HEK293T (cell line): ENCODE results near the gene DCP2.

Experiments used
- ARNT ChIP-seq: fragments of 450-650 bp; IDR thresholded peaks from 2 replicates; pipeline ENCODE4 v1.6.1; 2017; ENCODE audit warnings: mild to moderate bottlenecking
- BHLHE40 ChIP-seq: fragments of 450-650 bp; IDR thresholded peaks from 2 replicates; pipeline ENCODE4 v1.6.1; 2016; ENCODE audit warnings: mild to moderate bottlenecking, moderate library complexity, borderline replicate concordance
- FOXM1 ChIP-seq: fragments of 450-650 bp; IDR thresholded peaks from 2 replicates; pipeline ENCODE4 v1.6.1; 2017; ENCODE audit warnings: mild to moderate bottlenecking, borderline replicate concordance
- SUZ12 ChIP-seq: fragments of 450-650 bp; IDR thresholded peaks from 2 replicates; pipeline ENCODE4 v1.6.1; 2016; ENCODE audit warnings: mild to moderate bottlenecking
- TARDBP ChIP-seq: fragments of 450-650 bp; IDR thresholded peaks from 2 replicates; pipeline ENCODE4 v1.6.1; 2016
- ZNF384 ChIP-seq: fragments of 450-650 bp; IDR thresholded peaks from 2 replicates; pipeline ENCODE4 v1.6.1; 2016

- no peak for TF ChIP-seq FOXM1
- TF ChIP-seq ZNF384, result no peak
- TF ChIP-seq TARDBP, result no peak
- TF ChIP-seq BHLHE40, result no peak
- TF ChIP-seq SUZ12, result no peak
- no peak for TF ChIP-seq ARNT
Observed at GRCh38 chr5:113048931-113049330, 72.3 kb downstream of the DCP2 start.
